GM20431 (cell line): ENCODE results near the gene AIG1.

ENCODE experiments used
- in situ Hi-C: fragments of 300-500 bp; cut with MseI, MboI; formaldehyde crosslinking; loops from one replicate; pipeline ENCODE4 v1.15.0; 2020; ENCODE audit warnings: low sequenced_read_pairs; ENCODE audit not compliant: unreplicated experiment

Gene AIG1

DNA sequence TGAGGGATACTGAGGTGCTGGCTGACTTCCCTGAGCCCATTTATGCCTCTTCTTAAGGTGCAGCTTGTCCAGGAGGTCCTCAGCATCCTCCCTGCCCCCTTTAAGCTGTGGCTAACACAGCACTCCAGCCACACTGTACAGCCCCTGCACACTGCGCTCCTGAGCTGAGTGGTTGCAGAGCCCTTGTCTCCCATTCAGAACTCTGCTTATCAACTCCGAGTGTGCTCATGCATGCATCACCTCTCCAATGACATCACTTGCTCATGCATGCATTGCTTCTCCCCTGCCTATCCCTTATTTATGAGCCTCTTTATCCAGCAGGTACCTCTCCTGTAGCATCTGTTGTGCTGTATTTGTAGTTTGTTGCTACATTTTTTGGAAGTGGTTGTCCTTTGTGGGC, 124.6 kb downstream of the AIG1 start:
- in situ Hi-C loops = no loop called here

DNA sequence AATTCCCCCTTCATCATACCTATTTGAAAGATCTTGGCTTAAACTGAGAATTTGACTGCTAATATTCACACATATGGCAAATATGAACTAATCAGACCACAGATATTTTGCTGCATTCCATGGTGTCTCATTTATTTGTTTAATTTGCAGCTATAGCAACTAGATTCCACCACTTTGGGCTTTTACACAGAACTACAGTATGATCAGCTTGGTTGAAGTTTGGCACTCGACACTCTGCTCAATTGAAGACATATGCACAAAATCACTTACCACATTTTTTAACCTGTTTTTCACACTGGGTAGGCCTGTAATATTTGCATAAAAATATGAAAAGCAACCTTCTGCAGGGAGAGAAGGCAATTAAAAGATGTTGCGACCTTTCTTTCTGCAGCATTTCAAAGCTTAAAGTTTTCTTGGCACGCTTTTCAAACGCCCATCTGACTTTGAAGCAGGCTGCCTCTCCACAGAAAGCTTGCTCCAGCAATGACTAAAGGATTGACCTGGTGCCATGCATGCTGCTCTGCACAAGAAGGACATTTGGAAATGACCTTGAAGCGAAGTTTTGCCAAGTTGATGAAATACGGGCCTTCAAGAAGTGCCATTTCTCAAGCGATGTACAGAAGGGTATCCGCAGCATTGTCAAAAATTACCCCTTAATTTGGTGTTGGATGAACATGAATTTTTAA, 126.7 kb downstream of the AIG1 start:
- in situ Hi-C loops = no loop called here

DNA sequence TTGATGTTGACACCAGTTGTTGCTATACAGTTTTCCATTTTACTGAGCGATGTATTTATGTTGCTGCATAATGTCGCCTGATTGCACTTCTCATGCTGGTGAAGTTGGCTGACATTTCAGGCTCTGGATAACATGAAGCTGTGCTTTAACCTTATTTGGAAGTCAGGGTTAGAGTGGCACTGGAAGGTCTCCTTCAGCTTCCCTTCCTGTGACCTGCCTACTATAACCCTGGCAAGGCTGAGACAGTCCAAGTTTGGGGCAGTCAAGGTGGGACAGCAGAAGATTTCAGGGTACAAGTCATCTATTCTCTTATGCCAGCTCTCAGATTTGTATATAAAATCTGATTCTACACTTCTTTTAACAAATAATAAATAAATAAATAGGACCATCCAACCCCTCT, 127.6 kb downstream of the AIG1 start:
- in situ Hi-C loops = no loop called here

DNA sequence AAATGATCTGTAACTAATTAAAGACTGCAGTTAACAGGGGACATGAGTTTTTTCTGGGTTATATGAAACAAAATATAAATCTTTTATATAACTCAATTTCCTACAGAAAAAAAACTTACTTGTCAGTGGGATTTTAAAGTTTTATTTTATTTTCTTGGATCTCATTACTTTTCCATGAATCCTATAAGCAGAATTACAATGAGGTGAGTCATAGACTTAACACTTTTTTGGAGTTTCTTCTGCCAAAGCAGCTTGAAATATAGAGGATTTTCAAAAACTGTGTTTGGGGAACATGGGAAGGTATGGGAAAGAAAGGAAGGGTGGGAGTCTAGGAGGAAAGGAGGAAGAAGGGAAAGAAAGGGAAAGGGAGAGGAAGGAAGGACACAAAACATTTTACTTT, 130.7 kb downstream of the AIG1 start:
- in situ Hi-C loops = no loop called here

DNA sequence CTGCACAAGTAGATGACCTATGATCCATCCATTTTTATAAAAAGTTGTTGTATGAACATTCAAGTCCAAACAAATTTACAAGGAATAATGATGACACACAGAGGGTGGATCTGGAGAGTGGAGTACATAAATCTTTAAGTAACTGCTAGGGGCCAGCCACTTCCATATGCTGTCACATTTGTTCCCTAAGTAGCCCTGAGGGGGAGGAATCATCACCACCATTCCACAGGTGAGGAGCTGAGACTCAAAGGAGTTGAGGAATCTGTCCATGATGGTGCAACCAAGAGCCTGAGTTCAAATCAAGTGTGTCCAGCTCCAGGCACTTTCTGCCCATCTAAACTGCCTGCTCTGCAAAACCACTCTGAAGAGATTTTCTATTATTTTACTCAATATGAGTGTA, 132.1 kb downstream of the AIG1 start:
- in situ Hi-C loops = no loop called here

DNA sequence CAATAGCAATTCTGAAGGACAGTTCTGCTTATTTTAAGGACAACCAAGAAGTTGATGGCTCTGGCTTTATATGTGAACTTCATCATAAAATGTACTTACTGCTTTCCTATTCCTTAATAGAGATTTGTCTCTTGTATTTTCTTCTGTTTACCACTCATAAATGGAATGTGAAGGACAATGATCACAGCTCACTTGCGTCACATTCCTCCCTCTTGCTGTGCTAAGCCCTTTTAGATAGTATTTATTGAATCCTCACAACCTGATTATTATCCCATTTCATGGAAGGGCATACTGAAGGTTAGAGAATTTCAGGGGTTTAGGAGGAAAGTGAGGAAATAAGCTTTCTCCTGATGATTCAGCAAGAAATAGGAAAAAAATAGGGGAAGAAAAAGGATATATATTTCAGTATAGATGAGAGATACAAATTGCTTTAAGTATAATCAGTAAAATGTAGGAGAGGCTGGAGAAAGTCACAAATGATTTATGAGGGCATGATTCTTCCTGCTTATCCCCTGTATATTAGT, 132.9 kb downstream of the AIG1 start:
- in situ Hi-C loops = no loop called here

DNA sequence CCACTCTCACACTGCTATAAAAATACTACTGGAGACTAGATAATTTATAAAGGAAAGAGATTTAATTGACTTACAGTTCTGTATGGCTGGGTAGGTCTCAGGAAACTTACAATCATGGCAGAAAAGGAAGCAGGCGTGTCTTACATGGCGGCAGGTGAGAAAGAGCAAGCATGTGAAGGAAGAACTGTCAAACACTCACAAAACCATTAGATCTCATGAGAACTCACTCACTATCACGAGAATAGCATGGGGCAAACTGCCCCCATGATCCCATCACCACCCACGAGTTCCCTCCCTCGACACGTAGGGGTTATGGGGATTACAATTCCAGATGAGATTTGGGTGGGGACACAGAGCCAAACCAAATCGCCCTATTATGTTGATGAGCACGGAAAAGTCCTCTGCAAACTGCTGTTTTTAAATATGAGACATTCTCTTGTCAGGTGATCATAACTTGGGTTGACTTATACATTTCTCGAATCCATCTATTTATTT, 133.5 kb downstream of the AIG1 start:
- in situ Hi-C loops = no loop called here

DNA sequence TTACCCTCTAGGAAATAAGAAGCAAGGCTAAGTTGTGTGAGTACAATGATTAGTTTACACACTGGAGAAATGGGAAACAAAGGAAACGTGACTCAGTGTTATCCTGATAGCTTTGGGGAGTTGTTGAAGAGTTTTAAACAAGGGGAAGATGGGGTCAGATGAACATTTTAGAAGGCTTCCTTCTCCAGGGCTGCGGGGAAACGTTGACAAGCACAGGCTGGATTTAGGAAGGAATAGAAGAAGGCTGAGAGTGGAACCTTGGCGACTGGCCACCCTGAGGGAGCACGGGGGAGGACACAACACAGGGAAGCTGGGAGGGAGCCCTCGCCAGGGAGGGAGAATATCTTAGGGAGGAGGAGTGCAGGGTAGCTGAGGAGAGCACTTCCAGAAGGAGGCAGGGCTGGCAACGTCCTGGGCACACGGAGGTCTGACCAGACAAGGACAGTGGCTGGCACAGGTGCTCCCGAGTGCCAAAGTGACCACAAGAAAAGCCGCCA, 134.7 kb downstream of the AIG1 start:
- in situ Hi-C loops = no loop called here

DNA sequence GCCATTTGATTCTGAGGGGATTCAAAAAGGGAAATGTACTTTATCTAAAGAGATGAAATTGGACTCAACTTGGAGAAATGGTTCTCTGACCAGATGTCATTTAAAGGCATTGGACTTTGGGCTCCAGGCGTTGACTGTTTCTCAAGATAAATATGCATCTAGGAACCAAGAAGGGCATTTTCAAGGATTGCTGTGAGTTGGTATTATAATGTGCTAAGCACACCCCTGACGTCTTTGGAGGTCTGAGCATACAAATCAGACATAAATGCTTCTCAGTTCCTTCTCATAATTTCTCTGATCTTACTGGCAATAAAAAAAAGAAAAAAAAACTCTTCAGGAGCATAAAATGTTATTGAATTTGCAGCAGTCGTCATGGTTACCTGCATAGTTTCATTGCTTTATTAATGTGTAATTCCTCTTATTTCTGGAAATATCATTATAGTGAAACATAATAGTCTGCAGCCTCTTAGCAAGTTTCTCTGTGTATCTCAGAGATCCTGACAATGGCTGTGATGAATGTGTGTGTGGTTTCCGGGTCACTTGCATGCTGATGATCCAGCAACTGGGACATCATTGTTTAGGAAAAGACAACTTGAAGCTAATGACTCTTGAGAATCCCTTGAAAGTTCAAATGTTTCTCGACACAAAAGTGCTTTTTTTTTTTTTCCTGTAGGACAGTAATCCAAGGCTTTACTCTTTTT, 136.0 kb downstream of the AIG1 start:
- in situ Hi-C loops = no loop called here

DNA sequence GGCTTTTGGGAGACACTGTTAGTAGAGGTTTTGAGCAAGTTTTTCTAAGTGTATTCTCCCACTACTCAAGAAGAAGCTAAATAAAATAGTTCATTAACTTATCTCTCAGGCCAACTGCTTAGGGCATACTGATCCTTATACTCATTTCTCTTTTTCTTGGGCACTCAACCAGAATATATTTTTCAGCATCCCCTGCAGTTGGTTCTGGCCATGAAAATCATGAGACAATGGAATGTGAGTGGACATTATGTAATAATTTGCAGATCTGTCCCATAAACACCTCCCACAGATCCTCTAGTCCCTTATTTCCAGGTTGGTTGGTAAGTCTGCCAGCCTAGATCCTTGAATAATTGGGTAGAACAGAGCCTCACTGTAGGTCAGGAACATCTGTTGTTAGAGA, 136.7 kb downstream of the AIG1 start:
- in situ Hi-C loops = no loop called here

DNA sequence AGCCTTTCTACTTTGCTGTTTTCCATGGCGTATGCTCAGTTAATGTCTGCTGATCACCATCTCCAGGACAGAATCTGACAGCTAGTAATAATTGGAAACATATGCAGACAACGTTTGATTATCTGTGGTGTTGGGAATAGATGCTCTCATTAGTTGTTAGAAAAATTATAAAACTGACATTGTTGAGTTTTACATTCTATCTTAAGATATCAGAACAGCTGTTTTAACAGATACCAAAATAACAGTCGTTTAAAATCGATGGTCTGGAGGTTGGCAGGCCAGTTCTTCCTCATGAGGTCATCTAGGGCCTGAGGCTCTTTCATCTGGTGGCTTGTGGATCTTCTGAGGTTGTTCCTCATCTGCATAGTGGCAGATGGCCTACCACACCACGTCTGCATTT, 137.6 kb downstream of the AIG1 start:
- in situ Hi-C loops = no loop called here

DNA sequence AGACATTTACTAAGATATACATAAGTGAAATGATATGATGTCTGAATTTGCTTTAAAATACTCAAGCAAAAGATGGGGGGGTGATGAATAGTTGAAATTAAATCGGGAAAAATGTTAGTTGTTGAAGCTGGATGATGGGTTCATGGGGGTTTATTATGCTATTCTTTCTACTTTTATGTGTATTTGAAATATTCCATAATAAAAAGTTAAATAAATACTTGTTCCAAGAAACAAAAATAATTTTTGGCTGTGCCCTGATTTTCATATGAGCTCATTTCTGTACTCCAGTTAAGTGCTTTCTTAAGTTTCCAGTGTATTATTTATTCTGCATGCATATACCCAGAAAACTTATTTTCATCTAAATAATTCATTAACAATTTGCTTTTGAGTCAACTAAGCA, 138.6 kb downstream of the AIG1 start:
- in situ Hi-C loops = no loop called here

DNA sequence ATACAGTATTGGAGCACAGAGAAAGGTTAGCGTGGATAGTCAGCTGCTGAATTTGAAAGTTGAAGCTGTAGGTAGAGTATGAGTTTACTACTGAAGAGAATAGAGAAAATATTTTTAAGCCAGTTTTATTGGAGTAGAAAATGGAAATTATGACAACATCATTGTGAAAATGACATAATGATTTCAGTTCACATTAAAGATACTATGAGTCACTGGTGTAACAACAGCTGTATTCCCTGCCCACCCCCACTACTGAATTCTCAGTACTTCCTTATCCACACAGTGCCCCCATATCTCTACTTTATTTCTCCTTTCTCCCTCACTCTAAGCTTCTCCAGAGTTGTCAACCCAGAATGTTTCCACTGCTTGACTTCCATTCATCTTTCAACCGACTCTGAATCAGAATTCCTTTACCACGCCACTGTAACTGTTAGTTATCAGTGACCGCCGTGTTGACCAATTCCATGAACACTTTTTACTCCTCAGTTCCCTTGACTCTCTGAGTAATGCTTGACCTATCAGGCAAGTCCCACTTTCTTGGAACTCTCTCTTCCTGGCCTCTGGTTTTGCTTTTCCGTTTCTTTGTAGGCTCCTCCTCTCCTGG, 139.6 kb downstream of the AIG1 start:
- in situ Hi-C loops = no loop called here

DNA sequence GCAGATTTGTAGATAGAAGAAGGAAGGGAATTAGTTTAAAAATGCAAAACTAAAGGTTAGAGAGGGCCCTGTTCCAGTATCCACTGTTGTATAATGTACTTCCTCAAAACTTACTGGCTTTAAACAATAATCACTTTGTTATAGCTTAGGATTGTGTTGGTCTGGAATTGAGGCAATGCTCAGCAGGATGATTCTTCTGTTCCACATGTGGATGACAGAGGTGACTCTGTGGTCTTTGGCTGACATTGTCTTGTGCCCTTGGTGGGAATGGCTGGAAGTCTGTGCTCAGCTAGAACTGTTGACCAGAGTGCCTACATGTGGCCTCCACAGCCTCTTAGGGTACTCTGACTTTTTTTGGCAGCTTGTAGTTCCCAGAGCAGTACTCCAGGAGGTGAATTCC, 143.4 kb downstream of the AIG1 start:
- in situ Hi-C loops = no loop called here

DNA sequence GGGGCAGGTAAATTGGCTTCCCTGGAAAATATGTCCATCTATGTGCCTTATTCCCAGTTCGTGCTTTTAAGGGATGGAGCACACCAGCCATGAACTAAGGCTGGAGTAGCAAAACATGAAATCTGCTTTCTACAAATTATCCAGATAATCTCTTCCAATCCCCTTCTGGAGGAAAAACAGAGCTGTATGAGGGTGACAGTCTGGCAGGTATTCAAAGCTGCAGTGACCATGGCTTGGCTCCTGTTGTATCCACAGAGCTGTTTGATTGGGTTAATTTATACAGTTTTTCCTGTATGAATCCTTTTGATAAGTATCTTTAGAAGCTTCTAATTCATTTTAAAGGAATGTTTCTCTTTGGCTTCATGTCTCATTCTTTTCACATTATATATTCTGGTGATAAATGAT, 144.4 kb downstream of the AIG1 start:
- in situ Hi-C loops = no loop called here

DNA sequence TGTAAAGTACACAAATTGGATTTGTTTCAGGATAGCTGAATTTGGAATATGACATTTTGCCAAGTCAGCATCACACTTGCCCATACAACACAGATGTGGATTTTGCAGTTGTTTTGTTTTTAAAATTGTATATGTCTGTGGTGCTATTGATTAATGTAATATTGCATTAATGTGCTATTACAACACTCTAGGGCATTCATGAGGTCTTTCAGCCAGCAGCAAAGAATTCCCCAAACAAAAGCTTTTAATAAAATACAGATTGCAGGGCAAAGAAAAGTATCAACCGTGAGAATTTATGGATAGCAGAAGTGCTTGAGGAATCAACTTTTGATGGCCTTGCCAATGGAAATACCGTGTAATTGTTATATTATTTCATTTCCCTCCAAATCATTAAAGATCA, 144.9 kb downstream of the AIG1 start:
- in situ Hi-C loops = no loop called here

DNA sequence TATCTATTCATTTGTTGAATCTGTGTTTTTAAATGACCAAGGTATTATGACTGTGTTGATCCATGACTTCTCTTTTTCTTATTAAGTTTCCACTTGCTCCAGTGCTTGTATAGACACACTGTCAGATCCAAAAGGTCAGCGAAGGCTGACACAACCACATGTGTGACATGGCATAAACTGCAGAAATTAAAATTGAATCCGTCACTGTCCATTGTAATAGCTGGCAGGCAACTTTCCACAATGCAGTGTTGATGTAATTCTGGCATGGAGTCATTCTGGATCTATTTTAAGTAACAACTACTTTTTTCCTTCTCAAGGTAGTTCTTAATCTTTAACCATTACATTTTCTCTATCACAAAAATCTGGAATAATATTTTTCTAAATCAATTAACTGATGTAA, 145.3 kb downstream of the AIG1 start:
- in situ Hi-C loops = no loop called here

DNA sequence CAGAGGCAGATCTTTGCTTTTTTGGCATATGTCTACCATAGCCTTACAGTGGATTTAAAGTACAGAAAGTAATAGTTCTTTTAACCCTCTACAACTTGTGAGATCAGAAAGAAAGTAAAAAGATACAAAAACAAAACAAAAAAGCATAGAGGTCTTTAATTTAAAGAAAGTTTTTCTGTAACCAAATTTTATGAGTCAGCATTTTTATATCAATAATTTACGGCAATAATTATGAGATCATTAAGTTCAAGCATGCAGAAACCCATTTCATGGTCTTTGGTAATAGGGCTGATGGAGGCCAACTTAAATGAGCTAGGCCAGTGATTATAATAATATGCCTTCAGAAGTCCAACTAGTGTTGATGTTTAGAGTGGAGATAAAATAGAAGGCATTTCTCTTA, 145.9 kb downstream of the AIG1 start:
- in situ Hi-C loops = no loop called here

DNA sequence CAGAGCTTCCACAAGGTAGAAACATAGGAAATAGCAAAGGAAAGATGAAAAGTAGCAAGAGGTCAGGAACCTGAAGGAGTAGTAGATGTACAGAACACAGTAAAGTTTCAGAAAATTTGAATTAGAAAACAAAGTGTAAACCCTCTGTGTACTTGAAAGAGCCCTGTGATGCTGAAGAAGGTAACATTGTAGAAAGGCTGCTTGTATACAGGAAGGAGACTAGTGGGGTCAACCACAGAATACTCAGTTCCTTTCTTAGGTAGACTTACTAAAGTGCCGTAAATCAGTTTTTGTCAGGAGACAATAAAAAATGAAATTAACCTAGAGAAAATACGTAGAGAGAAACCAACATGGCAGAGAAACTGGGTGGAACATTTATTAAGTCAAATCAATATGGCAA, 149.7 kb downstream of the AIG1 start:
- in situ Hi-C loops = no loop called here

DNA sequence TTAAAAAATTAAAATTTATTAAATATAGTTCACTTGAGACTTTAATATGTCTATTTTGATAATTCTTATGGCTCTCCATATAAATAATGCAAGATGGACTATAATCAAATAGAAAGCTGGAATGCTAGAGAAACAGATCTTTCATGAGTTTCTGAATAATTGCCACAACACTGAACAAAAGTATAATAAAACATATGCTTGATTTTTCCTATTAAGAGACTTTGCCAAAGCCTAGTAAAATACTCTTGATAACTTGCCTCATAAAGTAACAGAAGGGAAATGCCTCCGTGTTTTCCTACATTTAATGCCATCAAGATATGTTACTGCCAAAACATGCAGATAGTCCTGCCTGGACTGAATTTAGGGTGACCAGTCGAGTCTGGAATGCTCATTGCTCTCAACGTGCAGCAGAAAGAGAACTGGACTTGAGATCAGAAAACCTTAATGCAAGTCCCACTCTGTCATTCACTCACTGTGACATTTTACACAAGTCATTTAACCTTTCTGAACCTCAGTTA, 153.2 kb downstream of the AIG1 start:
- in situ Hi-C loops = no loop called here

DNA sequence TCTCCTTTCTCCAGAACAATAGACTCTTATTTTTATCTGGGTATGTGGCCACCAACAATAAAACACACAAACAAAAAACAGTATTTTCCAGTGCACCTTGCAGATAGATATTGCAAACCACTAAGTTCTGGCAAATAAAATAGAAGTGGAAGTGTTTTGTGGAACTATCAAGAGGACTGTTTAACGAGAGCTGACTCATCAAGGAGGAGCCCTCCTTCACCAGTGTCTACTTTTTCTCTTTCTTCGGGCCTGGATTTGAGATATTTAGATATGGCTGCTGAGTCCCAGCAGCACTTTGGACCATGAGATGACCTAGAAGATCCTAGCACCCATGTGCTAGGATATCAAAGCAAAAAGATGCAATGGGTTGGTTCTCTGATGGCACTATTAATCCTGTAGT, 154.7 kb downstream of the AIG1 start:
- in situ Hi-C loops = no loop called here
